Transverse colon (tissue), 4 donors: ENCODE measurements around the gene MAB21L3. TPM values are rescaled to one million over a fixed set of nuclear protein-coding genes. Genes with fewer than 3 reads are reported as not detected.

ENCODE experiments used
- DNase-seq: peaks from one replicate; pipeline ENCODE4 v3.0.0-alpha.2; 2019
- H3K27ac ChIP-seq, 4 donors: fragments of 200-600 bp; sonication (generic); 2 replicates each; pipeline ENCODE4 v1.5.1; 2016 to 2018; ENCODE audit warnings: inconsistent platforms in 4 of 4
- H3K27me3 ChIP-seq: fragments of 200-600 bp; sonication (generic); 2 replicates; pipeline ENCODE4 v1.5.1; 2017; ENCODE audit warnings: inconsistent platforms
- H3K36me3 ChIP-seq, 4 donors: fragments of 200-600 bp; sonication (generic); 2 replicates each; pipeline ENCODE4 v1.5.1; 2017 to 2019; ENCODE audit warnings: inconsistent platforms in 4 of 4
- H3K4me1 ChIP-seq, 4 donors: fragments of 200-600 bp; sonication (generic); 2 replicates each; pipeline ENCODE4 v1.5.1; 2017 to 2020; ENCODE audit warnings: inconsistent platforms in 4 of 4
- H3K4me3 ChIP-seq, 4 donors: fragments of 200-600 bp; sonication (generic); 1 replicate in 1 of 4; 2 replicates in 3 of 4; pipeline versions ENCODE4 v1.5.1 to v1.6.1; 2017 to 2019; ENCODE audit warnings: inconsistent platforms in 4 of 4
- H3K9me3 ChIP-seq, 2 donors: fragments of 200-600 bp; sonication (generic); 2 replicates each; pipeline ENCODE4 v1.5.1; 2017 to 2019; ENCODE audit warnings: inconsistent platforms in 2 of 2
- CTCF ChIP-seq, 5 experiments: fragments of 200-600 bp in 3 of 5; fragments of 450-650 bp in 2 of 5; sonication (generic) in 3 of 5; IDR thresholded peaks; 1 replicate in 2 of 5; 2 replicates in 3 of 5; pipeline ENCODE4 v1.5.1; 2016 to 2017; ENCODE audit warnings: antibody characterized with exemption in 5 of 5, inconsistent platforms in 3 of 5, mild to moderate bottlenecking in 2 of 5, moderate library complexity in 1 of 5
- EP300 ChIP-seq: sonication (generic); formaldehyde crosslinking; IDR thresholded peaks from one replicate; pipeline ENCODE4 v1.6.1; 2017; ENCODE audit warnings: antibody characterized with exemption, low read depth
- POLR2A ChIP-seq: fragments of 450-650 bp; IDR thresholded peaks from one replicate; pipeline ENCODE4 v1.6.1; 2016; ENCODE audit warnings: antibody characterized with exemption, mild to moderate bottlenecking, moderate library complexity
- POLR2AphosphoS5 ChIP-seq, 3 donors: sonication (generic); formaldehyde crosslinking; IDR thresholded peaks; one replicate each; pipeline ENCODE4 v1.6.1; 2016; ENCODE audit warnings: antibody characterized with exemption in 3 of 3
- WGBS, 2 donors: methylation state at CpG; one replicate each; pipeline ENCODE4 v1.1.5; 2018; ENCODE audit warnings: low coverage in 1 of 2; 5-methylcytosine and 5-hydroxymethylcytosine counted together
- in situ Hi-C, 4 donors: fragments of 200-750 bp; cut with MboI; loops; one replicate each; pipeline versions ENCODE4 v1.15.0 to v1.15.1; 2017; ENCODE audit warnings: low sequenced_read_pairs in 3 of 4, low pct_ligation_motif_present in 1 of 4, low pct_unique_long_range_greater_than_20kb in 1 of 4
- intact Hi-C: fragments of 100-400 bp; cut with DNase I; formaldehyde crosslinking; loops from one replicate; pipeline ENCODE4 v1.15.1; 2023; ENCODE audit warnings: low total_unique reads
- total RNA-seq, 4 donors: library from RNA; depleted of rRNA; stranded (reverse); fragments of >200 nt; gene quantifications; one replicate each; pipeline ENCODE4 v1.1.0, GENCODE V29; 2016

MAB21L3 gene
- total RNA-seq, 4 donors from 2014 or later = 0.20 to 9.4 (median 4.8) TPM

- in situ Hi-C loops = no loop called here
- H3K4me1 ChIP-seq = peaks cover 0 to 31% (median 14%) of the 10 kb centered on the region in 4 donors
- no peak for TF ChIP-seq POLR2A
- no peak for TF ChIP-seq CTCF (IDR thresholded peaks at IDR 0.05)
- no peak for TF ChIP-seq POLR2AphosphoS5 (IDR thresholded peaks at IDR 0.05)
- no peak for TF ChIP-seq EP300
Observed at GRCh38 chr1:116107371-116107770, 3.8 kb upstream of the MAB21L3 start.

GRCh38 chr1:116111524-116112021, 374 bp downstream of the MAB21L3 start:
- peak; percentile 45 for DNase-seq

More at GRCh38 chr1:116107371-116107770, 3.8 kb upstream of the MAB21L3 start:
- Histone ChIP-seq H3K4me3 (no peak overlapping the region), H3K27ac (no peak overlapping the region), H3K9me3 (no peaks in the 10 kb centered on the region), H3K36me3 (no peaks in the 10 kb centered on the region), H3K27me3 (no peaks in the 10 kb centered on the region)
- intact Hi-C loops = no loop called here
- 77 to 83% methylated on average over 4 of the region's 4 CpGs for WGBS, 2 donors
- DNase-seq = no peak

GRCh38 chr1:116112388-116113140, 1.4 kb downstream of the MAB21L3 start:
- intact Hi-C loops (no loop called here), in situ Hi-C loops (no loop called here)
- Histone ChIP-seq H3K4me1 (peaks cover 0 to 36% (median 17%) of the 10 kb centered on the region in 4 donors), H3K4me3 (peak overlapping the region in 1 of 4 donors; percentile 20), H3K9me3 (no peaks in the 10 kb centered on the region), H3K27me3 (no peaks in the 10 kb centered on the region), H3K36me3 (no peaks in the 10 kb centered on the region), H3K27ac (peak overlapping the region; percentile 80 to 89 (median 84))
- TF ChIP-seq POLR2A (no peak), POLR2AphosphoS5 (IDR thresholded peaks at IDR 0.05) (no peak), CTCF (IDR thresholded peaks at IDR 0.05) (no peak), EP300 (no peak)
- no peak for DNase-seq
- WGBS, 2 donors = 56 to 83% methylated on average over 2 to 4 of the region's 4 CpGs

More at GRCh38 chr1:116111524-116112021, 374 bp downstream of the MAB21L3 start:
- intact Hi-C loops (no loop called here), in situ Hi-C loops (no loop called here)
- peaks cover 0 to 36% (median 17%) of the 10 kb centered on the region in 4 donors for H3K4me1 ChIP-seq
- no peaks in the 10 kb centered on the region for H3K36me3 ChIP-seq
- H3K27me3 ChIP-seq = no peaks in the 10 kb centered on the region
- WGBS, 2 donors = 5 to 26% methylated on average over 3 to 11 of the region's 11 CpGs
- no peak for TF ChIP-seq POLR2A
- TF ChIP-seq CTCF (IDR thresholded peaks at IDR 0.05) = no peak
- no peak for TF ChIP-seq EP300
- peak in 2 of 3 donors; percentile 12 to 22 for TF ChIP-seq POLR2AphosphoS5 (IDR thresholded peaks at IDR 0.05)
- H3K9me3 ChIP-seq = no peaks in the 10 kb centered on the region
- peak overlapping the region in 1 of 4 donors; percentile 20 for H3K4me3 ChIP-seq
- peak overlapping the region; percentile 80 to 89 (median 84) for H3K27ac ChIP-seq

GRCh38 chr1:116113615-116114014, 2.4 kb downstream of the MAB21L3 start:
- H3K36me3 ChIP-seq = no peaks in the 10 kb centered on the region
- H3K27ac ChIP-seq = no peak overlapping the region
- WGBS, 2 donors = 89 to 94% methylated on average over 4 to 7 of the region's 7 CpGs
- no peak for DNase-seq
- intact Hi-C loops (no loop called here), in situ Hi-C loops (no loop called here)
- no peaks in the 10 kb centered on the region for H3K27me3 ChIP-seq
- no peak for TF ChIP-seq POLR2A
- TF ChIP-seq CTCF (IDR thresholded peaks at IDR 0.05) = no peak
- no peak for TF ChIP-seq EP300
- no peak for TF ChIP-seq POLR2AphosphoS5 (IDR thresholded peaks at IDR 0.05)
- H3K4me3 ChIP-seq = no peak overlapping the region
- H3K9me3 ChIP-seq = no peaks in the 10 kb centered on the region
- peaks cover 0 to 36% (median 17%) of the 10 kb centered on the region in 4 donors for H3K4me1 ChIP-seq
